Measurements from ENCODE around the gene GRK1.

DNA sequence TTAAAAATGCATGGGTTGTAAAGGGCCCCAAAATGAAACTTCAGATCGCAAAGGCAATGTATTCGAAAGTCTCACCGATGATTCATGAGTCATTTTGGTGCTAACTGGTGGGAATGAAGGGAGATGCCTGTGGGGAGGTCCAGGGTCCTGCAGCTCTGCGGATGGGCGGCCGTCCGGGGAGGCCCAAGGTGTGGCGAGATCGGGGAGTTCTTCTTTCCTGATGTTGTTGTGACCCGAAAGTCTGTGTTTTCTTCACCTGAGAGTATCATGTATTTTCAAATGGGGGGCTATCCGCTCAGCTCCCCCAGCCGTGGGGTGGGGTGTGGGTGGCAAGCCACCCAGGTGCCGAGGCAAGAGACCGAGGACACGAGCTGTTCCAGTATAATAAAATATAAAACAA, 46.0 kb upstream of the GRK1 start:
- TF ChIP-seq, protein P1, sequence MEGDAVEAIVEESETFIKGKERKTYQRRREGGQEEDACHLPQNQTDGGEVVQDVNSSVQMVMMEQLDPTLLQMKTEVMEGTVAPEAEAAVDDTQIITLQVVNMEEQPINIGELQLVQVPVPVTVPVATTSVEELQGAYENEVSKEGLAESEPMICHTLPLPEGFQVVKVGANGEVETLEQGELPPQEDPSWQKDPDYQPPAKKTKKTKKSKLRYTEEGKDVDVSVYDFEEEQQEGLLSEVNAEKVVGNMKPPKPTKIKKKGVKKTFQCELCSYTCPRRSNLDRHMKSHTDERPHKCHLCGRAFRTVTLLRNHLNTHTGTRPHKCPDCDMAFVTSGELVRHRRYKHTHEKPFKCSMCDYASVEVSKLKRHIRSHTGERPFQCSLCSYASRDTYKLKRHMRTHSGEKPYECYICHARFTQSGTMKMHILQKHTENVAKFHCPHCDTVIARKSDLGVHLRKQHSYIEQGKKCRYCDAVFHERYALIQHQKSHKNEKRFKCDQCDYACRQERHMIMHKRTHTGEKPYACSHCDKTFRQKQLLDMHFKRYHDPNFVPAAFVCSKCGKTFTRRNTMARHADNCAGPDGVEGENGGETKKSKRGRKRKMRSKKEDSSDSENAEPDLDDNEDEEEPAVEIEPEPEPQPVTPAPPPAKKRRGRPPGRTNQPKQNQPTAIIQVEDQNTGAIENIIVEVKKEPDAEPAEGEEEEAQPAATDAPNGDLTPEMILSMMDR (IDR thresholded peaks at IDR 0.05; ENCODE audit: insufficient read depth, low read depth, low read length), result no peak
- no peak for TF ChIP-seq EZH2 (IDR thresholded peaks at IDR 0.05; ENCODE audit: insufficient read depth, low read length)
